Mucosa of gallbladder (tissue), 1 donor: ENCODE data around the gene QRICH2. TPM values are rescaled to one million over a fixed set of nuclear protein-coding genes. Genes with fewer than 3 reads are reported as not detected.
"Not testable (repeated sequence)": the region's sequence is repeated elsewhere in the genome, so short reads cannot be mapped to it uniquely, and the experiment has no call there.

Source experiments
- DNase-seq: peaks from one replicate; pipeline ENCODE4 v3.0.0-alpha.2; 2020; ENCODE audit warnings: low spot score
- total RNA-seq: library from RNA; stranded (reverse); gene quantifications from one replicate; pipeline ENCODE4 v1.2.1, GENCODE V29; 2021
- donor health status: DM: no; HTN: no; CAD: no.

The QRICH2 gene, protein sequence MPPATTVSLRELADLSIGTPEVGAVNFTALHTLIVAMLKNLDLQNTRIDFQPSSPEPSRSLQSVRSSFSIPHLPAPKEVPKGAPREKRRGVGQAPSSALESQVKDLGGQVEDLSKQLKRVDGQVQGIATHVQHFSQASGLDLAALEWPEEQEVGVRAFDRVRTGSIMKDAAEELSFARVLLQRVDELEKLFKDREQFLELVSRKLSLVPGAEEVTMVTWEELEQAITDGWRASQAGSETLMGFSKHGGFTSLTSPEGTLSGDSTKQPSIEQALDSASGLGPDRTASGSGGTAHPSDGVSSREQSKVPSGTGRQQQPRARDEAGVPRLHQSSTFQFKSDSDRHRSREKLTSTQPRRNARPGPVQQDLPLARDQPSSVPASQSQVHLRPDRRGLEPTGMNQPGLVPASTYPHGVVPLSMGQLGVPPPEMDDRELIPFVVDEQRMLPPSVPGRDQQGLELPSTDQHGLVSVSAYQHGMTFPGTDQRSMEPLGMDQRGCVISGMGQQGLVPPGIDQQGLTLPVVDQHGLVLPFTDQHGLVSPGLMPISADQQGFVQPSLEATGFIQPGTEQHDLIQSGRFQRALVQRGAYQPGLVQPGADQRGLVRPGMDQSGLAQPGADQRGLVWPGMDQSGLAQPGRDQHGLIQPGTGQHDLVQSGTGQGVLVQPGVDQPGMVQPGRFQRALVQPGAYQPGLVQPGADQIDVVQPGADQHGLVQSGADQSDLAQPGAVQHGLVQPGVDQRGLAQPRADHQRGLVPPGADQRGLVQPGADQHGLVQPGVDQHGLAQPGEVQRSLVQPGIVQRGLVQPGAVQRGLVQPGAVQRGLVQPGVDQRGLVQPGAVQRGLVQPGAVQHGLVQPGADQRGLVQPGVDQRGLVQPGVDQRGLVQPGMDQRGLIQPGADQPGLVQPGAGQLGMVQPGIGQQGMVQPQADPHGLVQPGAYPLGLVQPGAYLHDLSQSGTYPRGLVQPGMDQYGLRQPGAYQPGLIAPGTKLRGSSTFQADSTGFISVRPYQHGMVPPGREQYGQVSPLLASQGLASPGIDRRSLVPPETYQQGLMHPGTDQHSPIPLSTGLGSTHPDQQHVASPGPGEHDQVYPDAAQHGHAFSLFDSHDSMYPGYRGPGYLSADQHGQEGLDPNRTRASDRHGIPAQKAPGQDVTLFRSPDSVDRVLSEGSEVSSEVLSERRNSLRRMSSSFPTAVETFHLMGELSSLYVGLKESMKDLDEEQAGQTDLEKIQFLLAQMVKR (N-terminal part only)
- 3.8 TPM for total RNA-seq

DNA sequence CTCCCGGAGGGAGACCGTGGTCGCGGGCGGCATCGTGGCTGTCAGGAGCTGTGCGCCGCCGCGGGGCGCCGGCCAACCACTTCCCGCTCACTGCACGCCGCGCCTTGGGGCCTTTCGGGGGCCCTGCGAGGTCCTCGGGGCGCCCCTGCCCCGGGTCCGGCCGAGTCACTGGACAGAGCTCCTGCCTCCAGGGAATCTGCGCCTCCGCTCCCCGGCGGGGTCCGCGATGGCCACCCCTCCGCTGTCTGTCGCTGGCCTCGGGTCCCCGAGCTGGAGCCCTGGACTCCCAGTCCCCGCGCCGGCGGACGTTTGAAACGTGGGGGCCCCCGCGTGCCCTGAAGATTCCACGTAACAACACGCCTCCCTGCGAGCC is at the start of gene QRICH2:
TSS of gene QRICH2 (minus strand) at position 311 of the 373 bp plus-strand sequence. CDS start at position 33, 278 bp downstream.
- no peak for DNase-seq

DNA sequence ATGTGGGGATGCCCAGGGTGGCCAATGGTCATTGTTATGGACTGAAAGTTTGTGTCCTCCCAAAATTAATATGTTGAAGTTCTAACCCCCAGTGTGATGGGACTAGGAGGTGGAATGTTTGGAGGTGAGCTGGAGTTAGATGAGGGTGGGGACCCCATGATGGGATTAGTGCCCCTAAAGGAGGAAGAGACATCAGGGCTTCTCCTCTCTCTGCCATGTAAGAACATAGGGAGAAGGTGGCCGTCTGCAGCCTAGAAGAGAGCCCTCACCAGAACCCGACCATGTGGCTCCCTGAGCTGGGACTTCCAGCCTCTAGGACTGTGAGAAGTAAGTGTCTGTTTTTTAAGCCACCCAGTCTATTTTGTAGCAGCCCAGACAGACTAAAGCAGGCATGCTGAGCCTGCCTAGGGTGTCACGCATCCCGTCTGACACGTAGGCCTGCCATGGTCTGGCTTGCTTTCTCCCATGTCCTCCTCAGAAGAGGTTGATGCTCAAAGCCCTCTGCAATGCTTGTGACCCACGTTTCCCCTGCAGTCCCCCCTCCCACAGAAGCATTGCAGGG is 49.6 kb upstream of the QRICH2 start:
- DNase-seq, result no peak

DNA sequence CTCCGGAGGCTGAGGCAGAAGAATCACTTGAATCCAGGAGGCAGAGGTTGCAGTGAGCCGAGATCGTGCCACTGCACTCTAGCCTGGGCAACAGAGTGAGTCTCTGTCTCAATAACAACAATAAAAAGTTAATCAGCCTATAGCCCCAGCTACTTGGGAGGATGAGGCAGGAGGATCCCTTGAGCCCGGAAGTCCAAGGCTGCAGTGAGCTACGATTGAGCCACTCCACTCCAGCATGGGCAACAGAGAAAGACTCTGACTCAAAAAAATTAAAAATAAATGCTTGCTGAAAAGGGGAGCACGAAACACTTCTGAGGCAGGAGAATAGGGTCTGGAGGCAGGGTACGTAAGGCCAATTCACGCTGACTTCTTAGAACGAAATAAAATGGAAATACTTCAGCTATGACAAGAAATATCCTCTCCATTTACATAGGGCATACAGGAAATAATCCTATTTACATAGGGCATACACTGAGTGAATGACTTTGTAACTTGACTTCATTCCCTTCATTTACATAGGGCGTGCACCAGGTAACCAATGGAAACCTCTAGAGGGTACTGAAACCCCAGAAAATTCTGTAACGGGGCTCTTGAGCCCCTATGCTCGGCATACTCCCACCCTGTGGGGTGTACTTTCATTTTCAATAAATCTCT is 48.9 kb upstream of the QRICH2 start:
- DNase-seq, result no peak

DNA sequence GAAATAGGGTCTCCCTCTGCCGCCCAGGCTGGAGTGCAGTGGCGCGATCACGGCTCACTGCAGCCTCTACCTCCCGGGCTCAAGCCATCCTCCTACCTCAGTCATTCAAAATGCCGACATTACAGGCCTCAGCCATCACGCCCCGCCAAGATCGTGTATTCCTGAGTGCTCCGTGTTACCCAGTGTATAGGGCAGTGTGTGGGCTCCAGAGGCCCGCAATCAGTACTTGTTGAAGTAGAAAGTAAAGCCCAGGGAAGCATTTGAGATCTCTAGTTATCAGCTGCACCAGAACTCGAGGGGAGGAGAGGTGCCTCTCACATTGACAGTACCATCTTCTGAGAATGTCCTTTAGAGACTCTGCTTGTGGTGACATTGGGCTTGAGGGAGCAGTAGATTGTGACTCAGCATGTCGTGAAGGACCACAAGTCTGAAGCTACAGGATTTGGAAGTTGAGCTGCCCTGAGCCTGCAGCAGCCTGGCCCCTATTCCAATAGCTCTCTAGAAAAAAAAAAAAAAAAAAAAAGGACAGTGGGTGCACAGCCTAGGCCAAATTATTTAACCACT is 46.8 kb upstream of the QRICH2 start:
- no peak for DNase-seq

DNA sequence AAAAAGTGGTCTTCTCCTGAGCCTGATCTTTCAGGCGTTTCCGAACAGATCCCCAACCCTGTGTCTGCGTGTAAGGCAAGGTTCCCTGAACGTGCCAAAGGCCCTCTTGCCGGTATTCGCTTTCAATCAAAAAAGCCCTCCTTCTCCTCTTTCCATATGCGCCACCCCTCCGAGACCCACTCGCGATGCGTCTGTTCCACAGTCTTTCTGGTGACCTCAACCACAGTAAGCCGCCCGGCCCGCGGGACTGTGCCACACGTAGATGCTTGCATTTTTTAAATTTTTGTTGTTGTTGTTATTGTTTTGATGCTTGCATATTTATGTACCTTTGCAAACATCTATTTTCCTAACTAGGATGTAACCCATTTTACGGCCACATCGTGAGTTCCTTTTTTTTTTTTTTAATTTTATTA is 46.2 kb upstream of the QRICH2 start:
- no peak for DNase-seq

DNA sequence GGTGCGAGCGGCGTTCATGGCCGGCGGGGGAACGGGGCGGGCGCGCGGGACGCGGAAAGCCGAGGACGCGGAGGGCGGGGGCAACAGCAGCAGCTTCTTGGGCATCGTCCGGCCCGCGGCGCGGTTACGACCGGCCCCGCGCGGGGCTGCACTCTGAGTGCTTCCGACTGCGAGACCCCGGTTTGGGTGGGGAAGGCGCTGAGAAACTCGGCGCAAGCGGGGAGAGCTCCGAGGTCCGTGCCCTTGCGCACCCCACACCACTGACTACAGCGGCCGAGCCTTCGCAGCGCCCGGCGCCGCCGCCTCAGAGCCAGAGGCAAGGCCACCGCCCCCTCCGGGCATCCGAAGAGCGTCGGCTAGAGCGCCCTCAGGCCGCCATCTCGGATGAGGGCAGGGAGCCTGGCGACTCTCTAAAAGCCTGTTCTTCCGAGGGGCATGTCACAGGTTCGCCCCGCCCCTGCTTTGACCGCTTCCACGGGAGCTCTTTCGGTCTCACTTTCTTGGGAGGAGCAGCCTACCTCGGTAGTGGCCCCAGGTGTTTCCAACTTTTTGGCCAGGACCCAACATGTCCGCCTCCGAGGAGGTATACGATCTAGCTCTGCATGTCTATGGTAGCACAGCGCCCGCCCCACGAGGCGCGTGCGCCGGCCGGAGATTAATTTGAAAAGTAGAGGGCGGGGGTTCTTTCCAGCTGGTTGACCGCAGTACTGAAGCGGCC is 45.7 kb upstream of the QRICH2 start, which contains the start of gene PRPSAP1:
TSS of gene PRPSAP1 (minus strand) at position 318 of the 718 bp plus-strand sequence. CDS start at position 105, 213 bp downstream.
- peak; percentile 85 for DNase-seq

DNA sequence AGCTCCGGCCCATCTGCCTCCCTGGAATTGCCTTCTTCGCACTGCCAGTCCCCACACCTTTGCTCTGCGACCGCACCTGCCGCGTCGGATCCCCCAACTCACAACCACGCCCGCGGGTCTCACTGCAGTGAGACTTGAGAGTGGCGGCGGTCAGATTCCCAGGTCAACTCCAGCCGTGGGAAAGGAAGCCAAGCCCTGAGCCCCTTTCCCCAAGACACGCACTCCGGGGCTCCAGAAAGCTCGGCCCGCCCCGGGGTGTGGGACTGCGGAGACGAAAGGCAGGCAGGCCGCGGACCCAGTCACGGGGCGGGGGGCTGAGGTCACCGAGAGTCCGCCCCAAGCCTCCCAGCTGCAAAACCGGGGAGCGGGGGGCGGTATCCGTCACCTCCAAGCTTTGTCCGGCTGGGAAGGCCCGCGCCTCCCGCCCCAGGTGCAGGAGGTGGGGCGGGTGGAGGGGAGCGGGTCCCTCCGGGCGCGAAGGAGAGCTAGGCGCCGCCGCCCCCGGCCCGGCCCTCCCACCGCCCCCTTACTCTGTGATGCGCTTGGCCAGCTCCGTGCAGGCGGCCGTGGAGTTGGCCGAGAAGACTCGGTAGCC is 45.0 kb upstream of the QRICH2 start:
- DNase-seq, result peak; percentile 12

DNA sequence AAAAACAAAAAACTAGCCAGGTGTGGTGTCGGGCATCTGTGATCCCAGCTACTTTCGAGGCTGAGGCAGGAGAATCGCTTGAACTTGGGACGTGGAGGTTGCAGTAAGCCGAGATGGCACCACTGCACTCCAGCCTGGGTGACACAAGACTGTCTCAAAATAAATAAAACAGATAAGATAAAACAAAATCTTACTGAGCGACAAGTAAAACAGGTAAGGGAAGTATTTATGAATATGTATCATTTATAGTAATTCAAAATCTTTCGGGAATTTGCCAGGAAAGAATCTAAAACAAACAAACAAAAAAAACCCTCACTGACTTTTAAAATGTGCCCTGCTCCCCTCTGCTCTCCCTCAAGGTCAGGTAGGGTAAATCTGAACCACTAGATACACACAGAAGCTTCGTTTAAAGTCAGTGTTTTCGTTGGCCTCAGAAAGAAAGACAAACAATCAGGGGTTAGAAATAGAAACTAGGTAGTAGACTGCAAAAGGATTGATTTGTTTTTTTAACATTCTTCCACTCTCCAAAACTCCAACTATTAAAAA is 43.5 kb upstream of the QRICH2 start:
- no peak for DNase-seq

DNA sequence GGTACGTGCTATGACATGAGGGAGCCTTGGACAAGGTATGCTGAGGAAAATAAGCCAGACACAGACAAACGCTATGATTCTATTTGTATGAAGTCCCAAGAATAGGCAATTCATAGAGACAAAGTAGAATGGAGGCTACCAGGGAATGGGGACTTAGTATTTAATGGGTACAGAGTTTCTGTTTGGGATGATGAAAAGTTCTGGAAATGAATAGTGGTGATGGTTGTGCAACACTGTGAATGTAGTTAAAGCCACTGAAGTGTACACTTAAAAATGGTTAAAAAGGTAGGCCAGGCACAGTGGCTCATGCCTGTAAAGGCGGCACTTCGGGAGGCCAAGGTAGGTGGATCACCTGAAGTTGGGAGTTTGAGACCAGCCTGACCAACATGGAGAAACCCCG is 42.4 kb upstream of the QRICH2 start:
- no peak for DNase-seq

DNA sequence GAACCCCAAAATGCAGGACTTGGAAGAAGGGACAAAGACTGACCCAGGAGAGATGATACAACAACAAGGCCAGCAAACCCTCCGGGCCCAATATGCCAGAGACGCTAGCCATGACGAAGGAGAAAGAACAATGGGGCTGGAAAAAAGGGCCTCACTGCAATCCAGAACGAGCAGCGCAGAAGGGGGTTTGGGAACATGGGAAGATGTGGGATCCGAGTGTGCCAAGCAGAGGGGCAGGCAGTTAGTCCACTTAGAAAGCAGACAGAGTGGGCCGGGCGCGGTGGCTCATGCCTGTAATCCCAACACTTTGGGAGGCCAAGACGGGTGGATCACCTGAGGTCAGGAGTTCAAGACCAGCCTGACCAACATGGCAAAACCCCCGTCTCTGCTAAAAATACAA is 38.9 kb upstream of the QRICH2 start:
- DNase-seq, result not testable (repeated sequence)

DNA sequence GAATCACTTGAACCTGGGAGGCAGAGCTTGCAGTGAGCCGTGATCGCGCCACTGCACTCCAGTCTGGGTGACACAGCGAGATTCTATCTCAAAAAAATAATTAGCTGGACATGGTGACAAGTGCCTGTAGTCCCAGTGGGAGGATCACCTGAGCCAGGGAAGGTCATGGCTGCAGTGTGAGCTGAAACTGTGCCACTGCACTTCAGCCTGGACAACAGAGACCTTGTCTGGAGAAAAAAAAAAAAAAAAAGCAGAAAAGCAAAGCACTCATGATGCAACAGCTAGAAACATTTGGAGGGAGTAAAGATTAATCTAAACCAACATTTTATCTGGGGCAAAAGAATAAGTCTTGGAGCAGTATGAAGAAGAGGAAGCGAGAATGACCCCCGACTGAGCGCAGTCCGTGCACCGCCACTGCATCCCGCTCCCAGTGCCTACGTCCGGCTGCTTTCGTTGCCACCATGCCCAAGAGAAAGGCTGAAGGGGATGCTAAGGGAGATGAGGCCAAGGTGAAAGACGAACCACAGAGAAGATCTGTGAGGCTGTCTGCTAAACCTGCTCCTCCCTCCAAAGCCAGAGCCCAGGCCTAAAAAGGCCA is 37.4 kb upstream of the QRICH2 start:
- DNase-seq, result no peak

DNA sequence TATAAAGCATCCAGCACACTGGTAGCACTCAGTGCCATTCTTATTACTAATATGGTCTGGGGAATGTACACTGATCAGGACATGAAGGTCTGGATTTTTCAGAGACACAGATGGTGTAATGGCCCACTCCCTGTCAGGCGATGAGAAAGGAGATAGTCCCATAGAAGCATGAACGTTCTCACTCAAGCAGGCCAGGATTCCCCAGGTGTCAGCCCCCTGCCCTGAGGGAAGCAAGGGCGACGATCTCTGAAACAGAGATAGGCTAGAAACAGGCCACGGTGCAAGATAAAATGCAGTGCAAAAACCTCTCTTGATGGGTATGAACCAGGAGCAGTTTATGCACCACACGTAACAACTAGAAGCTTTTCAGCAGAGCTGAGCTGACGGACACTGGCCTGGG is 35.0 kb upstream of the QRICH2 start:
- no peak for DNase-seq

DNA sequence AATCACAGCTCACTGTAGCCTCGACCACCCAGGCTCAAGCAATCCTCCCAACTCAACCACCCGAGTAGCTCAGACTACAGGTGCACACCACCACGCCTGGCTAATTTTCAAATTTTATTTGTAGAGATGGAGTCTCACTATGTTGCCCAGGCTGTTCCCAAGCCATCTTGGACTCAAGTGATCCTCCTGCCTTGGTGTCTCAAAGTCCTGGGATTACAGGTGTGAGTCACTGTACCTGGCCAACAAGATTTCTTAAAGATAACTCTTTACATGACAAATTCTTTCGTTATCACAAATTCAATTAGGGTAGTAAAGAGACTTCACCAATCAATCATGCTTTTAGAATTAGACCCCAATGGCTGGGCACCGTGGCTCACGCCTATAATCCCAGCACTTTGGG is 33.2 kb upstream of the QRICH2 start:
- no peak for DNase-seq

DNA sequence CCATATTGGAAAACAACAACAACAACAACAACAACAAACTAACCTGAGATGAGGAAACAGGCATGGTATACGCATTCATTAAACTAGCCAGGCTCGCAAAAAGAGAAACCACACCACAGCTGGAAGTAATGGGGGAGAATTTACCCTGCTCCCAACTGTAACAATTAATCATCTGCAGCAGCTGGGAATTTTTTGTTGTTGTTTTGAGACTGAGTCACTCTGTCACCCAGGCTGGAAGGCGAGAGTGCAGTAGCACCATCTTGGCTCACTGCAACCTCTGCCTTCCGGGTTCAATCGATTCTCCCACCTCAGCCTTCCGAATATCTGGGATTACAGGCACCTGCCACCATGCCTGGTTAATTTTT is 29.3 kb upstream of the QRICH2 start:
- no peak for DNase-seq

DNA sequence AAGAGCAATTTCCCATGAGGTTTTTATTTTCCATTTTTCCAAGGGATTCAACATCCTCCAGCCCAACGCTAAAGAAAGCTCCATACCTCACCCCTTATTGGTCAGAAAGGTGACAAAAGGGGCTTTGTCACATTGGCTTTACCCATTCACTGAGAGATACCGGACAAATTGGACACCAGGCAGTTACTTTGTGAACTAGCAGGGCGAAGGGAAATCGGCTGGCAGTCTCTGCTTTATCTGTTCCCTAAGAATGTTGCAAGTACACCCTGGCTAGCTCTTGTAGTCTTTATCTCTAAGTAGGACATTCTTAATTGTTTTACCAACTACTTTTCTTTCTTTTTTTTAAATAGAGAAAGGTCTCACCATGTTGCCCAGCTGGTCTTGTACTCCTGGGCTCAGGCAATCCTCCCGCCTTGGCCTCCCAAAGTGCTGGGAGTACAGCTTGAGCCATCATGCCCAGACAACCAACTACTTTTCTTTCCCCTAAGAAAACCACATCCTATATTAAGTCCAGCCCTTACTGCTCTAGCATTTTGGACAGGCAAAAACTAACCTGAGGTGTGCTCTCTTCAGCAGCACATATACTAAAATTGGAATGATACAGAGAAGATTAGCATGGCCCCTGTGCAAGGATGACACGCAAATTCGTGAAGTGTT is 28.8 kb upstream of the QRICH2 start:
- no peak for DNase-seq

DNA sequence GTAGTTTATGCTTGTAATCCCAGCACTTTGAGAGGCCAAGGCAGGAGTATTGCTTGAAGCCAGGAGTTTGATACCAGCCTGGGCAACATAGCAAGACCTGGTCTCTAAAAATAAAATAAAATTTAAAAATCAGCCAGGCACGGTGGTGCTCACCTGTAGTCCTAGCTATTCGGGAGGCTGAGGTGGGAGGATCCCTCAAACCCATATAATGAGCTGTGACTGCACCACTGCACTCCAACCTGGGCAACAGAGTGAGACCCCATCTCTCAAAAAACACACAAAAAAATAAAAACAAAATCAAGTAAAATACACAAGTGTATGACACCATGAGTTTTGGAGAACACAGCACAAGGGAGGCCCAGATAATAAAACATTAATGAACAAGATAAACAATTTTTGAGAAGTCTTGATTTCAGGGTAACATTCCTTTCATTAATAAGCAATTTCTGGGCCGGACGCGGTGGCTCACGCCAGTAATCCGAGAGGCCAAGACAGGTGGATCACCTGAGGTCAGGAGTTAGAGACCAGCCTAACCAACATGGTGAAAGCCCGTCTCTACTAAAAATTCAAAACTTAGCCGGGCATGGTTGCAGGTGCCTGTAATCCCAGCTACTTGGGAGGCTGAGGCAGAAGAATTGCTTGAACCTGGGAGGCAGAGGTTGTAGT is 27.8 kb upstream of the QRICH2 start:
- no peak for DNase-seq

DNA sequence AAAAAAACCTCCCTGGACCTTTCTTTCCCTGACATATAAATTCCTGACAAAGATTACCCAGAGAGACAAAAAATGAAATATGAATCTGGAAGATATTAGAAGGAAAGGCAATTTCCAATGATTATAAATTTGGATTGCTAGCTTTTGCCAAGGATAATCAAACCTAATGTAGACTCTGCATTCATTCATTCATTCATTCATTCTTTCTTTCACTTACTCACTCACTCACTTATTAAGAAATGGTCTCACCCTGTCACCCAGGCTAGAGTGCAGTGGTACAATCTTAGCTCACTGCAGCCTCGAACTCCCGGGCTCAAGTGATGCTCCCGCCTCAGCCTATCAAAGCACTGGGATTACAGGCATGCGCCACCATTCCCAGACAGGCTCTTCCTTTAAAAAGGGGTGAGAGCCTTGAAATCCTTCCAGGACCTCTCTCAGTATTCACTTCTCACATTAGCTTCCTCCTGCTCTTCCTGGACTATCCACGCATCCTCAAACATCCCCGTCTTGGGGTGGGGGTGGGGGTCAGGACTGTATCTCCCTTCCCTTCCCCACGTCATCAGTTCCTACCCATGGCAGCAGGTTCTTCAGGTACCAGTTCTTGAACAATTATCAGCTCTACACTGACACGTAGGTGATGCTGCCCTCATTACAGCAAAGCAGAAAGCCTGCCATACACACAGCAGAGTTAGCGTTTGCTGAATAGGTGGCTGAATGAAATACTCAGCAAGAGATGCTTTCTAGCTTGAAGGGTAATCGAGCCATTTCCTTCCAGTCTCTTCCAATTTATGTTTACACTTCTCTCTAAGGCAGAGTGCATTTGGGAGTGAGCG is 25.8 kb upstream of the QRICH2 start:
- no peak for DNase-seq
